Measurements from ENCODE around the gene IMP3.
A peak's percentile ranks its signal among the peaks of the same experiment; 100 is the strongest.

The IMP3 gene

DNA sequence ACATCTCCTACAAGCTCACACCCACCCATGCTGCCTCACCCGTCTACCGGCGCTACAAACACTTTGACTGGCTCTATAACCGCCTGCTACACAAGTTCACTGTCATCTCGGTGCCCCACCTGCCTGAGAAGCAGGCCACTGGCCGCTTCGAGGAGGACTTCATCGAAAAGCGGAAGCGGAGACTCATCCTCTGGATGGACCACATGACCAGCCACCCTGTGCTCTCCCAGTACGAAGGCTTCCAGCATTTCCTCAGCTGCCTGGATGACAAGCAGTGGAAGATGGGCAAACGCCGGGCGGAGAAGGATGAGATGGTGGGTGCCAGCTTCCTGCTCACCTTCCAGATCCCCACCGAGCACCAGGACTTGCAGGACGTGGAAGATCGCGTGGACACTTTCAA, 9.8 kb upstream of the IMP3 start:
- H3K4me3 ChIP-seq (ENCODE audit: low read depth in 1 of 2, low read length in 2 of 2), result no peak overlapping the region
- H3K4me1 ChIP-seq (ENCODE audit: insufficient read depth, low read length), result peaks cover 16% of the 10 kb centered on the region
- H3K4me2 ChIP-seq (ENCODE audit: insufficient read depth, low read length), result no peak overlapping the region
- DNase-seq, result no peak
- H3K27ac ChIP-seq (ENCODE audit: low read length), result no peak overlapping the region
- no peaks in the 10 kb centered on the region for H3K36me3 ChIP-seq (ENCODE audit: insufficient read depth, low read length)
- H3K79me2 ChIP-seq (ENCODE audit: insufficient read depth, low read length), result no peaks in the 10 kb centered on the region
- no peak for TF ChIP-seq EZH2 (IDR thresholded peaks at IDR 0.05; ENCODE audit: borderline replicate concordance, low read depth, low read length, severe bottlenecking)
- TF ChIP-seq CTCF (IDR thresholded peaks at IDR 0.05; ENCODE audit: borderline replicate concordance, extremely low read depth, low read length, poor library complexity, severe bottlenecking), result no peak
- no peaks in the 10 kb centered on the region for H4K20me1 ChIP-seq (ENCODE audit: insufficient read depth, low read length)
- H3K9me3 ChIP-seq (ENCODE audit: insufficient read depth, low read length, severe bottlenecking), result no peaks in the 10 kb centered on the region
- no peak overlapping the region for H3K9ac ChIP-seq (ENCODE audit: low read depth, low read length)
- H3K27me3 ChIP-seq (ENCODE audit: insufficient read depth, low read length, poor library complexity), result peaks cover 11% of the 10 kb centered on the region
- ATAC-seq (ENCODE audit: insufficient read depth, low read depth), result no peak
- no peak overlapping the region for H2AFZ ChIP-seq (ENCODE audit: low read depth, low read length)

- no peak for ATAC-seq (ENCODE audit: insufficient read depth, low read depth)
- Histone ChIP-seq H3K9me3 (ENCODE audit: insufficient read depth, low read length, severe bottlenecking) (no peaks in the 10 kb centered on the region), H2AFZ (ENCODE audit: low read depth, low read length) (no peak overlapping the region), H3K4me1 (ENCODE audit: insufficient read depth, low read length) (peaks cover 16% of the 10 kb centered on the region), H3K27ac (ENCODE audit: low read length) (no peak overlapping the region), H4K20me1 (ENCODE audit: insufficient read depth, low read length) (no peaks in the 10 kb centered on the region), H3K36me3 (ENCODE audit: insufficient read depth, low read length) (no peaks in the 10 kb centered on the region), H3K4me2 (ENCODE audit: insufficient read depth, low read length) (no peak overlapping the region), H3K9ac (ENCODE audit: low read depth, low read length) (no peak overlapping the region), H3K4me3 (ENCODE audit: low read depth in 1 of 2, low read length in 2 of 2) (no peak overlapping the region), H3K79me2 (ENCODE audit: insufficient read depth, low read length) (no peaks in the 10 kb centered on the region), H3K27me3 (ENCODE audit: insufficient read depth, low read length, poor library complexity) (peaks cover 11% of the 10 kb centered on the region)
- no peak for DNase-seq
- TF ChIP-seq CTCF (IDR thresholded peaks at IDR 0.05; ENCODE audit: borderline replicate concordance, extremely low read depth, low read length, poor library complexity, severe bottlenecking) (no peak), EZH2 (IDR thresholded peaks at IDR 0.05; ENCODE audit: borderline replicate concordance, low read depth, low read length, severe bottlenecking) (no peak)
Measured at GRCh38 chr15:75649045-75649761, 9.2 kb upstream of the IMP3 start.

GRCh38 chr15:75648156-75649000, 8.4 kb upstream of the IMP3 start:
- H3K4me1 ChIP-seq (ENCODE audit: insufficient read depth, low read length), result peaks cover 16% of the 10 kb centered on the region
- ATAC-seq (ENCODE audit: insufficient read depth, low read depth) (no peak), DNase-seq (no peak)
- peaks cover 11% of the 10 kb centered on the region for H3K27me3 ChIP-seq (ENCODE audit: insufficient read depth, low read length, poor library complexity)
- H3K27ac ChIP-seq (ENCODE audit: low read length), result no peak overlapping the region
- H3K9ac ChIP-seq (ENCODE audit: low read depth, low read length), result peak overlapping the region; percentile 68
- TF ChIP-seq CTCF (IDR thresholded peaks at IDR 0.05; ENCODE audit: borderline replicate concordance, extremely low read depth, low read length, poor library complexity, severe bottlenecking) (no peak), EZH2 (IDR thresholded peaks at IDR 0.05; ENCODE audit: borderline replicate concordance, low read depth, low read length, severe bottlenecking) (no peak)
- H3K4me3 ChIP-seq (ENCODE audit: low read depth in 1 of 2, low read length in 2 of 2), result peak overlapping the region in 1 of 2 experiments; percentile 74; a peak in 3 of 4 replicates
- H2AFZ ChIP-seq (ENCODE audit: low read depth, low read length), result peak overlapping the region; percentile 94
- H3K9me3 ChIP-seq (ENCODE audit: insufficient read depth, low read length, severe bottlenecking), result no peaks in the 10 kb centered on the region
- H3K4me2 ChIP-seq (ENCODE audit: insufficient read depth, low read length), result peak overlapping the region; percentile 98
- no peaks in the 10 kb centered on the region for H3K79me2 ChIP-seq (ENCODE audit: insufficient read depth, low read length)
- H3K36me3 ChIP-seq (ENCODE audit: insufficient read depth, low read length), result no peaks in the 10 kb centered on the region
- no peaks in the 10 kb centered on the region for H4K20me1 ChIP-seq (ENCODE audit: insufficient read depth, low read length)
